ENCODE data around the gene NIPAL1. TPM values are rescaled to one million over a fixed set of nuclear protein-coding genes. Genes with fewer than 3 reads are reported as not detected.

Gene NIPAL1
- total RNA-seq, 1 donor from 2014 or later: 6.6 TPM

- DNase-seq (ENCODE audit: low read depth) (peak; percentile 35), FAIRE-seq (no peak)
- peak; percentile 58 for TF ChIP-seq CTCF (IDR thresholded peaks at IDR 0.05; ENCODE audit: insufficient read depth, low read length, severe bottlenecking)
- H3K36me3 ChIP-seq (ENCODE audit: control insufficient read depth, insufficient read depth, low read length): peaks cover 4% of the 10 kb centered on the region
- no peak overlapping the region for H3K4me3 ChIP-seq (ENCODE audit: low read depth, low read length)
- no peaks in the 10 kb centered on the region for H3K27me3 ChIP-seq (ENCODE audit: control insufficient read depth, insufficient read depth, low read length)
Measured at GRCh38 chr4:48033825-48034413, 17.3 kb downstream of the NIPAL1 start.

- TF ChIP-seq CTCF (IDR thresholded peaks at IDR 0.05; ENCODE audit: insufficient read depth, low read length, severe bottlenecking): no peak
- Histone ChIP-seq H3K27me3 (ENCODE audit: control insufficient read depth, insufficient read depth, low read length) (no peaks in the 10 kb centered on the region), H3K4me3 (ENCODE audit: low read depth, low read length) (no peak overlapping the region), H3K36me3 (ENCODE audit: control insufficient read depth, insufficient read depth, low read length) (peaks cover 4% of the 10 kb centered on the region)
- DNase-seq (ENCODE audit: low read depth) (no peak), FAIRE-seq (no peak)
Measured at GRCh38 chr4:48035952-48036351, 19.4 kb downstream of the NIPAL1 start.

DNA sequence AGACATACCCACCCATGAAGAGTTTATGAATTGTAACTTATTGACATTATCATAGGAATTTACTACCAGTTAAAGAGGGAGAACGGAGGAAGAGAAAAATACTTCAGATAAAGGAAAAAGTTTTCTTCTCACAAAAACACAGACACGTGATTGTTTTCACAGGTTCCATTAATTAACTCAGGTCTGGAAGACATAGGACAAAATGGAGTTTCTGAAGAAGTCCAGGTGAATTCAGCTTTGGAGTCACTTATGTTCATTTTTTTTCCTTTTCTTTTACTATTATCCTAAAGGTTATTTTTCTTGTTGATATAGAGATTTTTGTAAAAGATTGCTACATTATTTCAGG lies 20.5 kb downstream of the NIPAL1 start:
- no peak for DNase-seq (ENCODE audit: low read depth)
- Histone ChIP-seq H3K4me3 (ENCODE audit: low read depth, low read length) (no peak overlapping the region), H3K36me3 (ENCODE audit: control insufficient read depth, insufficient read depth, low read length) (peaks cover 4% of the 10 kb centered on the region), H3K27me3 (ENCODE audit: control insufficient read depth, insufficient read depth, low read length) (no peaks in the 10 kb centered on the region)
- TF ChIP-seq CTCF (IDR thresholded peaks at IDR 0.05; ENCODE audit: insufficient read depth, low read length, severe bottlenecking): no peak
- no peak for FAIRE-seq

GRCh38 chr4:48038666-48039065 lies 22.1 kb downstream of the NIPAL1 start:
- FAIRE-seq (no peak), DNase-seq (ENCODE audit: low read depth) (no peak)
- Histone ChIP-seq H3K4me3 (ENCODE audit: low read depth, low read length) (no peak overlapping the region), H3K27me3 (ENCODE audit: control insufficient read depth, insufficient read depth, low read length) (no peaks in the 10 kb centered on the region), H3K36me3 (ENCODE audit: control insufficient read depth, insufficient read depth, low read length) (peaks cover 1% of the 10 kb centered on the region)
- TF ChIP-seq CTCF (IDR thresholded peaks at IDR 0.05; ENCODE audit: insufficient read depth, low read length, severe bottlenecking): no peak

GRCh38 chr4:48039561-48039960 lies 23.0 kb downstream of the NIPAL1 start:
- H3K4me3 ChIP-seq (ENCODE audit: low read depth, low read length): no peak overlapping the region
- FAIRE-seq: no peak
- no peak for DNase-seq (ENCODE audit: low read depth)
- no peaks in the 10 kb centered on the region for H3K27me3 ChIP-seq (ENCODE audit: control insufficient read depth, insufficient read depth, low read length)
- TF ChIP-seq CTCF (IDR thresholded peaks at IDR 0.05; ENCODE audit: insufficient read depth, low read length, severe bottlenecking): no peak
- H3K36me3 ChIP-seq (ENCODE audit: control insufficient read depth, insufficient read depth, low read length): peaks cover 1% of the 10 kb centered on the region

DNA sequence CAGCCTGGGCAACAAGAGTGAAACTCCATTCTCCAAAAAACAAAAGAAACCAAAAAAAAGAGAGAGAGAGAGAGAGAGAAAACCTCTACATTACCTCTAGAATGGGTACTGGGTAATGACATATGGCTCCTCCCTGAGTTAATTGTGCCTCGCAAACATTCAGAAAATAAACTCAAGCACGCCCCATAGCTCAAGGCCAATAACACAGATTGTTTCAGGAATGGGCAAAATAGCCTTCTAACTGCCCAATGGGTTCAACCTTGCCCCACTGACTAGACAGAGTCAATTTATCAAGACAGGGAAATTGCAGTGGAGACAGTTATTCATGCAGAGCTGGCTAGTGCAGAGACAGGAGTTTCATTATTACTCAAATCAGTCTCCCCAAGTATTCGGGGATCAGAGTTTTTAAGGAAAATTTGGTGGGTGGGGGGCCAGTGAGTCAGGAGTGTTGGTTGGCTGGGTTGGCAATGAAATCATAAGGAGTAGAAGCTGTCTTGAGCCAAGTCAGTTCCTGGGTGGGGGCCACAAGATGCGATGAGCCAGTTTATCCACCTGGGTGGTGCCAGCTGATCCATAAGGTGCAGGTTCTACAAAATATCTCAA lies 25.1 kb downstream of the NIPAL1 start:
- H3K36me3 ChIP-seq (ENCODE audit: control insufficient read depth, insufficient read depth, low read length): peaks cover 1% of the 10 kb centered on the region
- H3K4me3 ChIP-seq (ENCODE audit: low read depth, low read length): no peak overlapping the region
- DNase-seq (ENCODE audit: low read depth) (no peak), FAIRE-seq (no peak)
- no peaks in the 10 kb centered on the region for H3K27me3 ChIP-seq (ENCODE audit: control insufficient read depth, insufficient read depth, low read length)
- no peak for TF ChIP-seq CTCF (IDR thresholded peaks at IDR 0.05; ENCODE audit: insufficient read depth, low read length, severe bottlenecking)
